Astrocyte of the spinal cord (primary cell): ENCODE results near the gene UBE2E2.
A peak's percentile ranks its signal among the peaks of the same experiment; 100 is the strongest.

Experiments
- DNase-seq: peaks from one replicate; pipeline ENCODE4 v3.0.0; 2011; ENCODE audit warnings: low read depth, low spot score
- H3K4me3 ChIP-seq: 2 replicates; pipeline ENCODE4 v1.5.1; 2011; ENCODE audit warnings: low read depth, mild to moderate bottlenecking, low read length, moderate library complexity
- in situ Hi-C: cut with HindIII; loops from 2 replicates; pipeline ENCODE4 v1.10.0; 2017; ENCODE audit warnings: low sequenced_read_pairs
- TF ChIP-seq, protein P1 (sequence below): IDR thresholded peaks from 2 replicates; pipeline ENCODE4 v1.5.1; 2012; ENCODE audit warnings: low read depth, mild to moderate bottlenecking, low read length, inconsistent platforms

Gene UBE2E2

GRCh38 chr3:23626442-23626841, 423.3 kb downstream of the UBE2E2 start:
- TF ChIP-seq, protein P1, sequence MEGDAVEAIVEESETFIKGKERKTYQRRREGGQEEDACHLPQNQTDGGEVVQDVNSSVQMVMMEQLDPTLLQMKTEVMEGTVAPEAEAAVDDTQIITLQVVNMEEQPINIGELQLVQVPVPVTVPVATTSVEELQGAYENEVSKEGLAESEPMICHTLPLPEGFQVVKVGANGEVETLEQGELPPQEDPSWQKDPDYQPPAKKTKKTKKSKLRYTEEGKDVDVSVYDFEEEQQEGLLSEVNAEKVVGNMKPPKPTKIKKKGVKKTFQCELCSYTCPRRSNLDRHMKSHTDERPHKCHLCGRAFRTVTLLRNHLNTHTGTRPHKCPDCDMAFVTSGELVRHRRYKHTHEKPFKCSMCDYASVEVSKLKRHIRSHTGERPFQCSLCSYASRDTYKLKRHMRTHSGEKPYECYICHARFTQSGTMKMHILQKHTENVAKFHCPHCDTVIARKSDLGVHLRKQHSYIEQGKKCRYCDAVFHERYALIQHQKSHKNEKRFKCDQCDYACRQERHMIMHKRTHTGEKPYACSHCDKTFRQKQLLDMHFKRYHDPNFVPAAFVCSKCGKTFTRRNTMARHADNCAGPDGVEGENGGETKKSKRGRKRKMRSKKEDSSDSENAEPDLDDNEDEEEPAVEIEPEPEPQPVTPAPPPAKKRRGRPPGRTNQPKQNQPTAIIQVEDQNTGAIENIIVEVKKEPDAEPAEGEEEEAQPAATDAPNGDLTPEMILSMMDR = no peak
- no peak overlapping the region for H3K4me3 ChIP-seq
- DNase-seq = no peak
- in situ Hi-C loops = no loop called here

- TF ChIP-seq, protein P1 = no peak
- no peak overlapping the region for H3K4me3 ChIP-seq
- in situ Hi-C loops = no loop called here
- DNase-seq = peak; percentile 70
These were observed 426.2 kb downstream of the UBE2E2 start for GRCh38 chr3:23629181-23629894.

DNA sequence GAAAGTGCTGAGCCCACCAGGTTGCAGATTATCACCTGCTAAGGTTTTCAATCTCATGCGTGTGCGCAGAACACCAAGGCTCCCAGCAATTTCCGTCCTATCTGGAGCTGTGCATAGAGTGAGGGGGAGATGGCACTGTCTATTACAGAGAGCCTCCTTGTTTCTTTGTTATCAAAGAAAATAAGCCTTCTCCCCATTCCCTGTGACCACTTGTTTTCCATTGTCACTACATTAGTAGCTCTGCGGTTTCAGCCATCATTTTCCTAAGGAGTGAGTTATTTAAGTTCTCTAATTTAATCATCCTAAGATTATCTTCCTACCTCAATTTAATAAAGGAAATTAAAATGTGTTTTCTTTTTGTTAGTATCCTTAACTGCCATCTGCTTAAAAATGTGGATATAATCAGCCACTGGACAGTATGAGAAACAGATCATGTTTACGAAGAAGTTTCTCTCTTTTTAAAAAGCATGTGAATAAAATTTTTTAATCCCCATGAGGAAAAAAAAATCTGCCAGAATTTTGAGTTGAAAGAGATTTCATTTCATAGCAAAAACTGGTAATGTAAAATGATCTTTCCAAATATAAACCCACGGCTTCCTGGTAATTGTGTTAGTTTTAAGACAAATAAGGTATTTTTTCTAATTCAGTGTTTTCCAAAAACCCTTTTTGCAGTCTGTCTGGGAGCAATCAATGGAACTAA, 430.3 kb downstream of the UBE2E2 start:
- in situ Hi-C loops = no loop called here
- H3K4me3 ChIP-seq = no peak overlapping the region
- DNase-seq = no peak
- TF ChIP-seq, protein P1 = no peak

- in situ Hi-C loops = no loop called here
- no peak overlapping the region for H3K4me3 ChIP-seq
- no peak for DNase-seq
- TF ChIP-seq, protein P1 = no peak
These were observed 434.2 kb downstream of the UBE2E2 start for GRCh38 chr3:23637339-23637738.

DNA sequence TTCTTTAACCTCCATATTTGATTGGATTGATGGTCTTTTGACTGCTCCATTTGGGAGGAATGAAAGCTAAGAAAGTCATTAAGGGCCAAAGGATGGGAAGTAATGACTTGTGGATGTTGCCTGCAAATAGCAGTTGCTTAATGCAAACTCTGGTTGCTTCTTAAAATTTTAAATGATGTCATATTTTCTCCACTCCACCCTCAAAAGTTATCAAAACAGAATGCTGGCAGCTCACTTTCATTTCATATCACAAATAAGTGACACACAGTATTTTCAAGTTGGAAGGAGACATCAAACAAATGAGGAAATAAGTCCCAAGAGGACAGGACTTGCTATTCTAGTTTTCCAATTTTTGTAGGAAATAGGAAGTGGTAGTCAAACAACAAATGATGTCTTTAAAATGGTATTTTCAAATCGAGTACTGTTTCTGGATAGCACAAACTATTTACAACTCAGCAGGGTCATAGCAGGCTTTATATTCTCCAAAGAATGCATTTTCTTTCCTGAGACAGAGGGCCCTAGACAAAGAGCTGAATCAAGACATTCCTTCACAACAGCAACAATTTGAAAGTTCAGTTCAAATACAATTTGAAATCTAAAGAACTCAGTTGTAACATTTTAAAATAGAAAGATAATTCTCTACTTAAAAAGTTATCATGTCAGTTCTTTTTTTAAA, 437.5 kb downstream of the UBE2E2 start:
- in situ Hi-C loops = no loop called here

More for the DNA sequence above, 437.5 kb downstream of the UBE2E2 start:
- TF ChIP-seq, protein P1 = no peak
- no peak overlapping the region for H3K4me3 ChIP-seq
- DNase-seq = peak; percentile 23
